Uterine smooth muscle cell (primary cell): ENCODE results near the gene H3-3A. TPM values are rescaled to one million over a fixed set of nuclear protein-coding genes. Genes with fewer than 3 reads are reported as not detected.

ENCODE experiments used
- total RNA-seq: library from RNA; depleted of rRNA; stranded (reverse); fragments of >200 nt; gene quantifications from 2 replicates; pipeline ENCODE4 v1.2.3, GENCODE V29; 2014

Gene H3-3A
- total RNA-seq: 83.7 and 88.1 TPM in 2 replicates

DNA sequence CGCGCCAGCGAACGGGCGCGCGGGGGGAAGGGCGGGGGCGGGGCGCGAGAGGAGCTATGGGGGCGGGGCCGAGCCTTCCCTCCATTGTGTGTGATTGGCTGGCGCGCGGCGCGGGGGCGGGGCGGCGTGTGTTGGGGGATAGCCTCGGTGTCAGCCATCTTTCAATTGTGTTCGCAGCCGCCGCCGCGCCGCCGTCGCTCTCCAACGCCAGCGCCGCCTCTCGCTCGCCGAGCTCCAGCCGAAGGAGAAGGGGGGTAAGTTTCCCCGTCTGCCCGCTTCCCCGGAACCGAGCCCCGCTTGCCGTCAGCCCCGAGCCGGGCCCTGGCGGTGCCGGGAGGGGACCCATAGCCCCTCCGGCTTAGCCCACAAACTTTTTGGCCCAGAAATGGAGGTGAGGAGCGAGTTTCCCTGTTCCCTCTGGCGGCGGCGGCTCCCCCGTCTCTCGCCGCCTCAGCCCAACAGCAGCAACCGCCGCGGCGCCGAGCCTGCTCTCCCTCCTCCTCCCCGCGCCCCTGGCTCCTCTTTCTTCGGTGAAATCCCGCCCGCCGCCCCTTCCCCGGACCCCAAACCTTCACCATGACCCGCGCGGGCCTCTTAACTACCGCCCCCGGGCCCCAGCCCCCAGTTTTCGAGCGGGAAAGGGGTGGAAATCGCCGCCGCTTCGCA lies at the start of gene H3-3A:
H3-3A (plus strand) TSS at position 159 of the 666 bp plus-strand sequence. CDS start 1,636 bp downstream, outside the sequence.

Other genes with a start within 250 kb of the H3-3A start
- gene TMEM63A, start 180.3 kb upstream of the H3-3A start, total RNA-seq: 15.2 and 20.5 TPM in 2 replicates
- not detected in 2 replicates for gene LEFTY1, start 173.6 kb upstream of the H3-3A start, total RNA-seq
- 38.3 and 51.4 TPM in 2 replicates for gene PYCR2, start 138.5 kb upstream of the H3-3A start, total RNA-seq
- under 0.01 TPM in 1 of 2 replicates, not detected in the other for gene LEFTY2, start 121.5 kb upstream of the H3-3A start, total RNA-seq
- gene SDE2, start 63.4 kb upstream of the H3-3A start, total RNA-seq: 31.8 and 34.0 TPM in 2 replicates
- 102 and 110 TPM in 2 replicates for gene ACBD3, start 124.0 kb downstream of the H3-3A start, total RNA-seq
- gene MIXL1, start 160.9 kb downstream of the H3-3A start, total RNA-seq: 0.12 TPM in 1 of 2 replicates, not detected in the other
- 4.1 and 12.4 TPM in 2 replicates for gene LIN9, start 246.4 kb downstream of the H3-3A start, total RNA-seq